Breast epithelium (tissue), 4 donors: ENCODE measurements around the gene PRDM5. TPM values are rescaled to one million over a fixed set of nuclear protein-coding genes. Genes with fewer than 3 reads are reported as not detected.

Source experiments
- DNase-seq, 2 donors: peaks; one replicate each; pipeline ENCODE4 v3.0.0-alpha.2; 2019; ENCODE audit warnings: low spot score in 2 of 2
- H3K27ac ChIP-seq, 2 donors: fragments of 200-600 bp; sonication (generic) in 1 of 2; one replicate each; pipeline ENCODE4 v1.5.1; 2016 to 2019; ENCODE audit warnings: mild to moderate bottlenecking in 1 of 2
- H3K27me3 ChIP-seq, 2 donors: fragments of 200-600 bp; sonication (generic) in 1 of 2; one replicate each; pipeline versions ENCODE4 v1.5.1 to v1.6.0; 2017 to 2019; ENCODE audit warnings: control low read depth in 1 of 2, mild to moderate bottlenecking in 1 of 2
- H3K36me3 ChIP-seq: fragments of 200-600 bp; one replicate; pipeline ENCODE4 v1.5.1; 2019
- H3K4me1 ChIP-seq, 2 donors: fragments of 200-600 bp; sonication (generic); one replicate each; pipeline ENCODE4 v1.5.1; 2016 to 2019; ENCODE audit warnings: control low read depth in 1 of 2
- H3K4me3 ChIP-seq, 3 donors: fragments of 200-600 bp; sonication (generic); 1 replicate in 2 of 3; 2 replicates in 1 of 3; pipeline ENCODE4 v1.5.1; 2016 to 2019; ENCODE audit warnings: mild to moderate bottlenecking in 3 of 3, moderate library complexity in 2 of 3
- H3K9me3 ChIP-seq, 2 donors: fragments of 200-600 bp; sonication (generic) in 1 of 2; one replicate each; pipeline ENCODE4 v1.5.1; 2016 to 2019; ENCODE audit warnings: control low read depth in 1 of 2
- POLR2A ChIP-seq: fragments of 450-650 bp; IDR thresholded peaks from one replicate; pipeline ENCODE4 v1.6.1; 2016; ENCODE audit warnings: antibody characterized with exemption, mild to moderate bottlenecking, moderate library complexity
- POLR2AphosphoS5 ChIP-seq, 3 donors: sonication (generic); formaldehyde crosslinking; IDR thresholded peaks; one replicate each; pipeline ENCODE4 v1.6.1; 2017; ENCODE audit warnings: antibody characterized with exemption in 3 of 3
- intact Hi-C: fragments of 100-400 bp; cut with DNase I; formaldehyde crosslinking; loops from one replicate; pipeline ENCODE4 v1.15.1; 2023; ENCODE audit warnings: low total_unique reads
- total RNA-seq, 3 donors: library from RNA; depleted of rRNA; stranded (reverse); fragments of >200 nt; gene quantifications; one replicate each; pipeline ENCODE4 v1.1.0, GENCODE V29; 2016
- TF ChIP-seq, protein P1 (sequence below), 3 donors: fragments of 450-650 bp; IDR thresholded peaks; one replicate each; pipeline ENCODE4 v1.5.1; 2016 to 2017; ENCODE audit warnings: antibody characterized with exemption in 3 of 3, mild to moderate bottlenecking in 3 of 3, moderate library complexity in 3 of 3

PRDM5 gene
- total RNA-seq, 3 donors from 2014 or later = 14.4 to 27.5 (median 24.9) TPM

DNA sequence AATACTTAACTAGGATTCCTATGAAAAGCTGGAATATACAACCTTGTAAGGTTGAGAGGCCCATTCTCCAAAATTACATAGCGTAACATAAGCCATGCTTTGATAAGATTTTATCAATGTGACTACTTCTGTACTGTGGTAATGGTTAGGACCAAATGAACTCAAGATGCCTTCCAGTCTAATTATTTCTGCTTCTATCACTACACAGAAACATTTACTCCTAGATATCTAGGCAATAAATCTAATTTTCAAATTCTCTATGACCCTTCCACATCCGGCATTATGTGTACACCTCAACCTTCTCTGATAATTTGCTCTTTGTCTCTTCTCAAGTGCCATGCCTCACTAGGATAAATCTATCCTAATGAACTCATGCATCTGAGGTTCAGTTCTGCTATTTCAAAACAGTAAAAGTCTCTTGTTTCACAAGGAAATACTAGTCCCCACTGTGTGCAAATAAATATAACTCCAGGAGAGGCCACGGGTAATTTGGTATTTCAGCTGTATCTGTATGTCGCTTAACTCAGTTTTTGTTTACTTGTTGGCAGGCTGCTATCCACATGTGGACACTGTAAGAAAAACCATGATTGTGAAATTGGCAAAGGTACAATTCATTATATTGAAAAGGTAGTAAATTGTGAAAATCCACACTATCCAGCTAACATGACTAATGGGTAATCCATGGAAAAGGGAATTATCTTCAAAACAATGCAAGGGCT lies 93.3 kb downstream of the PRDM5 start:
- intact Hi-C loops = no loop called here
- Histone ChIP-seq H3K27me3 (no peaks in the 10 kb centered on the region), H3K27ac (no peak overlapping the region), H3K4me3 (no peak overlapping the region), H3K9me3 (no peaks in the 10 kb centered on the region), H3K4me1 (no peaks in the 10 kb centered on the region), H3K36me3 (no peaks in the 10 kb centered on the region)
- no peak for DNase-seq
- TF ChIP-seq POLR2AphosphoS5 (IDR thresholded peaks at IDR 0.05) (no peak), POLR2A (no peak)
- TF ChIP-seq, protein P1, sequence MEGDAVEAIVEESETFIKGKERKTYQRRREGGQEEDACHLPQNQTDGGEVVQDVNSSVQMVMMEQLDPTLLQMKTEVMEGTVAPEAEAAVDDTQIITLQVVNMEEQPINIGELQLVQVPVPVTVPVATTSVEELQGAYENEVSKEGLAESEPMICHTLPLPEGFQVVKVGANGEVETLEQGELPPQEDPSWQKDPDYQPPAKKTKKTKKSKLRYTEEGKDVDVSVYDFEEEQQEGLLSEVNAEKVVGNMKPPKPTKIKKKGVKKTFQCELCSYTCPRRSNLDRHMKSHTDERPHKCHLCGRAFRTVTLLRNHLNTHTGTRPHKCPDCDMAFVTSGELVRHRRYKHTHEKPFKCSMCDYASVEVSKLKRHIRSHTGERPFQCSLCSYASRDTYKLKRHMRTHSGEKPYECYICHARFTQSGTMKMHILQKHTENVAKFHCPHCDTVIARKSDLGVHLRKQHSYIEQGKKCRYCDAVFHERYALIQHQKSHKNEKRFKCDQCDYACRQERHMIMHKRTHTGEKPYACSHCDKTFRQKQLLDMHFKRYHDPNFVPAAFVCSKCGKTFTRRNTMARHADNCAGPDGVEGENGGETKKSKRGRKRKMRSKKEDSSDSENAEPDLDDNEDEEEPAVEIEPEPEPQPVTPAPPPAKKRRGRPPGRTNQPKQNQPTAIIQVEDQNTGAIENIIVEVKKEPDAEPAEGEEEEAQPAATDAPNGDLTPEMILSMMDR (IDR thresholded peaks at IDR 0.05) = no peak

- no peak for DNase-seq
- no peaks in the 10 kb centered on the region for H3K27me3 ChIP-seq
- H3K4me1 ChIP-seq = no peaks in the 10 kb centered on the region
- no peaks in the 10 kb centered on the region for H3K36me3 ChIP-seq
- no peak overlapping the region for H3K4me3 ChIP-seq
- H3K9me3 ChIP-seq = no peaks in the 10 kb centered on the region
- intact Hi-C loops = no loop called here
- H3K27ac ChIP-seq = no peak overlapping the region
- TF ChIP-seq, protein P1 (IDR thresholded peaks at IDR 0.05) = no peak
- TF ChIP-seq POLR2AphosphoS5 (IDR thresholded peaks at IDR 0.05) (no peak), POLR2A (no peak)
Measured at GRCh38 chr4:120826853-120827252, 95.7 kb downstream of the PRDM5 start.

DNA sequence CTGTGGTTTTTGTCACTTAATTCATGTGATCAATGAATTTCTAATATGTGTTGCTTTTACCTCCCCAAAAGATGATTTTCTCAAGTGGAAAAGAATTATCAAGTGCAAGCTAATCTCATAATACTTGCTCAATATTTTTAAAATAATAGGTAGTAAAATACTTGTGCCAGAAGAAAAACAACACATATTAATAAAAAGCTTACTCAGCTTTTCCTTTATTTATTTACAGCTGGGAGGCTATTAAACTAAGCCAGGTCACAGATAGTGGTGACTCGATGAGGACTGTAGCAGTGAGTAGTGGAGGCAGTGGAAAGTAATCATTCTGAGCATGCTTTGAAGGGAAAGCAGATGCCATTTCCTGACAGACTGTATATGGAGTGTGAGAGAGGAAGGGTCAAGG lies 96.1 kb downstream of the PRDM5 start:
- DNase-seq = no peak
- no peak overlapping the region for H3K4me3 ChIP-seq
- no peaks in the 10 kb centered on the region for H3K36me3 ChIP-seq
- no peak for TF ChIP-seq POLR2AphosphoS5 (IDR thresholded peaks at IDR 0.05)
- TF ChIP-seq, protein P1 (IDR thresholded peaks at IDR 0.05) = no peak
- no peak for TF ChIP-seq POLR2A
- no peaks in the 10 kb centered on the region for H3K9me3 ChIP-seq
- no peaks in the 10 kb centered on the region for H3K4me1 ChIP-seq
- intact Hi-C loops = no loop called here
- no peaks in the 10 kb centered on the region for H3K27me3 ChIP-seq
- H3K27ac ChIP-seq = no peak overlapping the region

DNA sequence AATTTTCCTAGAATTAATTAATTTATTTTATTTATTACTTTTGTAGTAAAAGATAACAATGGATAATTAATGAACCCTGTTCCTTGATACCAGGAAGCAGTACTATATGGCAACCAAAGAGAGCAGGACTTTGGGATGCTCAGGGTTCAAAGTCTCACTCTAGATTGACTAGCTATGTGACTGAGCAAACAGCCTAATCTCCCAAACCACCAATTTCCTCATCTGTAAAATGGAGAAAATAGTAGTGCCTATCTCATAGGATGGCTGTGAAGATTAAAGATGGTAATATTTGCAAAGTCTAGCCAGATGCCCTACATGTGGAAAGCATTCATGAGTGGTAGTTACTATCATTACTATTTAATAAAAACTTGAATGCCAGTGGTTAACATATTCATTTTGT lies 97.6 kb downstream of the PRDM5 start:
- intact Hi-C loops = no loop called here
- no peak overlapping the region for H3K4me3 ChIP-seq

DNA sequence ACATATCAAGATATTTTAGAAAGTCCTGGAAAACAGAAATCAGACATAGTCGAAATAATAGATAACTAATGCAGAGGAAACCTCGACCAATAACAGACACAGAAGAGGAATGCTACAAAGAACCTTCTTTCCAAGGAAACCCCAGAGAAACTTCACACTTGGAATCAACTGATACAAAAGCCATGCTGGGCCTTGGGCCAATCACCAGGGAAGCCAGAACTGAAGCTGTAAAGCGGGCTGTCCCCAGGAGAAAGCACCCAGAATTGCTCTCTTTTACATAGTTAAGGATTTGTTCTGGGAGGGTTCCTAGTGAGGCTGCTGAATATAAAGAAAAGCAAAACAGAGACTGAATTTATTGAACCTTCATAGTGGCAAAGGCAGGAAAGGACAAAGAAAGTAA lies 100.5 kb downstream of the PRDM5 start:
- Histone ChIP-seq H3K27me3 (no peaks in the 10 kb centered on the region), H3K4me1 (no peaks in the 10 kb centered on the region), H3K27ac (no peak overlapping the region), H3K9me3 (no peaks in the 10 kb centered on the region), H3K4me3 (no peak overlapping the region), H3K36me3 (peaks cover 5% of the 10 kb centered on the region)
- TF ChIP-seq, protein P1 (IDR thresholded peaks at IDR 0.05) = no peak
- TF ChIP-seq POLR2A (no peak), POLR2AphosphoS5 (IDR thresholded peaks at IDR 0.05) (no peak)
- intact Hi-C loops = no loop called here
- no peak for DNase-seq

More for the DNA sequence above, 97.6 kb downstream of the PRDM5 start:
- no peaks in the 10 kb centered on the region for H3K4me1 ChIP-seq
- H3K9me3 ChIP-seq = no peaks in the 10 kb centered on the region
- no peaks in the 10 kb centered on the region for H3K27me3 ChIP-seq
- H3K27ac ChIP-seq = no peak overlapping the region
- DNase-seq = no peak
- no peaks in the 10 kb centered on the region for H3K36me3 ChIP-seq
- TF ChIP-seq, protein P1 (IDR thresholded peaks at IDR 0.05) = no peak
- TF ChIP-seq POLR2A (no peak), POLR2AphosphoS5 (IDR thresholded peaks at IDR 0.05) (no peak)
